NCI-H345 treated with DMSO at 0.1 percent for 48 hours (cell line): ENCODE data around the gene HS6ST3.

ENCODE experiments used
- DNase-seq: peaks from one replicate; lab custom pipeline; 2025; ENCODE audit not compliant: unreplicated experiment; lab: John Stamatoyannopoulos, UW

The HS6ST3 gene

GRCh38 chr13:96294930-96295881 is 205.3 kb downstream of the HS6ST3 start:
- no peak for DNase-seq

- no peak for DNase-seq
These were observed 207.5 kb downstream of the HS6ST3 start for GRCh38 chr13:96297360-96297759.

GRCh38 chr13:96299235-96299634 is 209.3 kb downstream of the HS6ST3 start:
- DNase-seq, result no peak

- no peak for DNase-seq
These were observed 218.7 kb downstream of the HS6ST3 start for GRCh38 chr13:96308568-96308967.

- no peak for DNase-seq
These were observed 225.1 kb downstream of the HS6ST3 start for GRCh38 chr13:96314974-96315373.

GRCh38 chr13:96338030-96338429 is 248.1 kb downstream of the HS6ST3 start:
- DNase-seq, result no peak

- no peak for DNase-seq
These were observed 252.4 kb downstream of the HS6ST3 start for GRCh38 chr13:96342286-96342685.

GRCh38 chr13:96342852-96343465 is 253.1 kb downstream of the HS6ST3 start:
- no peak for DNase-seq

GRCh38 chr13:96346921-96347320 is 257.0 kb downstream of the HS6ST3 start:
- DNase-seq, result no peak

GRCh38 chr13:96373597-96373996 is 283.7 kb downstream of the HS6ST3 start:
- no peak for DNase-seq

- DNase-seq, result no peak
These were observed 287.9 kb downstream of the HS6ST3 start for GRCh38 chr13:96377835-96378234.

- no peak for DNase-seq
These were observed 290.1 kb downstream of the HS6ST3 start for GRCh38 chr13:96379967-96380366.

GRCh38 chr13:96381681-96382080 is 291.8 kb downstream of the HS6ST3 start:
- DNase-seq, result no peak

- DNase-seq, result no peak
These were observed 298.7 kb downstream of the HS6ST3 start for GRCh38 chr13:96388598-96388997.

GRCh38 chr13:96391606-96392005 is 301.7 kb downstream of the HS6ST3 start:
- no peak for DNase-seq

- no peak for DNase-seq
These were observed 307.9 kb downstream of the HS6ST3 start for GRCh38 chr13:96397807-96398206.

GRCh38 chr13:96398486-96398885 is 308.6 kb downstream of the HS6ST3 start:
- no peak for DNase-seq

GRCh38 chr13:96403241-96403640 is 313.3 kb downstream of the HS6ST3 start:
- no peak for DNase-seq

- no peak for DNase-seq
These were observed 313.7 kb downstream of the HS6ST3 start for GRCh38 chr13:96403651-96404050.

GRCh38 chr13:96415831-96416385 is 326.0 kb downstream of the HS6ST3 start:
- DNase-seq, result no peak

GRCh38 chr13:96417939-96418685 is 328.2 kb downstream of the HS6ST3 start:
- DNase-seq, result no peak
